Caco-2 (cell line): ENCODE measurements around the gene CRYBB1. TPM values are rescaled to one million over a fixed set of nuclear protein-coding genes. Genes with fewer than 3 reads are reported as not detected.

Experiments
- BruUV-seq: library from RNA; stranded (reverse); fragments of 400-500 nt; replicated peaks from 2 replicates; lab custom pipeline; 2021; lab: Mats Ljungman, UMichigan
- CTCF ChIA-PET: fragments of 300-600 bp; sonication (Branson Sonifier 250); formaldehyde crosslinking; loops from one replicate; lab custom pipeline; 2022; ENCODE audit warnings: antibody characterized with exemption; lab: Charles Lee
- POLR2A ChIA-PET: fragments of 300-600 bp; sonication (Branson Sonifier 250); formaldehyde crosslinking; loops from one replicate; lab custom pipeline; 2022; ENCODE audit warnings: antibody characterized with exemption; lab: Charles Lee
- DNase-seq, 2 experiments: peaks; one replicate each; pipeline versions ENCODE4 v3.0.0 to v3.0.0-alpha.2; 2020 to 2022
- H3K27me3 ChIP-seq: replicated peaks from 2 replicates; pipeline ENCODE4 v1.6.0; 2011; ENCODE audit warnings: low read length; ENCODE audit not compliant: control insufficient read depth, insufficient read depth
- H3K36me3 ChIP-seq: 2 replicates; pipeline ENCODE4 v1.5.1; 2011; ENCODE audit warnings: low read length; ENCODE audit not compliant: control insufficient read depth, insufficient read depth
- H3K4me1 ChIP-seq: fragments of 250-450 bp; sonication (Bioruptor Pico); 2 replicates; pipeline ENCODE4 v1.5.1; 2020; ENCODE audit warnings: mild to moderate bottlenecking
- H3K4me3 ChIP-seq: 2 replicates; pipeline ENCODE4 v1.5.1; 2011; ENCODE audit warnings: low read depth, mild to moderate bottlenecking, control low read depth, low read length
- H3K9me3 ChIP-seq: fragments of 250-450 bp; sonication (Bioruptor Pico); 2 replicates; pipeline ENCODE4 v1.5.1; 2020; ENCODE audit warnings: mild to moderate bottlenecking, moderate library complexity
- H3K27ac Mint-ChIP-seq: one replicate; pipeline ENCODE4 v1.8.0; 2022; ENCODE audit warnings: mixed read lengths; ENCODE audit not compliant: unreplicated experiment
- H3K27me3 Mint-ChIP-seq: one replicate; pipeline ENCODE4 v1.8.0; 2022; ENCODE audit warnings: mixed read lengths; ENCODE audit not compliant: insufficient read depth, unreplicated experiment
- H3K36me3 Mint-ChIP-seq: one replicate; pipeline ENCODE4 v1.8.0; 2022; ENCODE audit warnings: mild to moderate bottlenecking, mixed read lengths; ENCODE audit not compliant: insufficient read depth, unreplicated experiment
- H3K4me1 Mint-ChIP-seq: one replicate; pipeline ENCODE4 v1.8.0; 2022; ENCODE audit warnings: low read depth, mixed read lengths; ENCODE audit not compliant: unreplicated experiment
- H3K4me3 Mint-ChIP-seq: one replicate; pipeline ENCODE4 v1.8.0; 2022; ENCODE audit warnings: mild to moderate bottlenecking, moderate library complexity, mixed read lengths; ENCODE audit not compliant: unreplicated experiment
- H3K9me3 Mint-ChIP-seq: one replicate; pipeline ENCODE4 v1.8.0; 2022; ENCODE audit warnings: mixed read lengths; ENCODE audit not compliant: unreplicated experiment
- CTCF ChIP-seq, 2 experiments: fragments of 200-600 bp in 1 of 2; IDR thresholded peaks; 1 replicate in 1 of 2; 2 replicates in 1 of 2; pipeline versions ENCODE4 v1.5.1 to v1.8.0; 2011 to 2022; ENCODE audit warnings: antibody characterized with exemption in 1 of 2, control low read depth in 1 of 2, inconsistent platforms in 1 of 2, low read depth in 1 of 2, low read length in 1 of 2, mild to moderate bottlenecking in 1 of 2, moderate library complexity in 1 of 2; ENCODE audit not compliant: insufficient read depth in 1 of 2, severe bottlenecking in 1 of 2, unreplicated experiment in 1 of 2
- intact Hi-C: fragments of 100-400 bp; cut with micrococcal nuclease; formaldehyde crosslinking; loops from one replicate; pipeline ENCODE4 v1.10.0; 2022; ENCODE audit not compliant: unreplicated experiment
- total RNA-seq: library from RNA; stranded (reverse); gene quantifications from 2 replicates; pipeline ENCODE4 v1.2.3, GENCODE V29; 2022

The CRYBB1 gene
- total RNA-seq, 1 experiment from 2014 or later = not detected

GRCh38 chr22:26599505-26599904 lies 18.3 kb downstream of the CRYBB1 start:
- DNase-seq = no peak
- Histone ChIP-seq H3K9me3 (no peaks in the 10 kb centered on the region), H3K27me3 (no peaks in the 10 kb centered on the region; the same call in 1 of the 2 replicates), H3K4me1 (no peaks in the 10 kb centered on the region), H3K4me3 (no peak overlapping the region), H3K36me3 (no peaks in the 10 kb centered on the region)
- no peak for TF ChIP-seq CTCF (IDR thresholded peaks at IDR 0.05; ENCODE audit: insufficient read depth in 1 of 2, low read depth in 1 of 2, low read length in 1 of 2, severe bottlenecking in 1 of 2, unreplicated experiment in 1 of 2)
- Mint-ChIP-seq H3K9me3 (no peaks in the 10 kb centered on the region), H3K36me3 (peaks cover 4% of the 10 kb centered on the region), H3K27ac (no peak overlapping the region), H3K27me3 (peaks cover 19% of the 10 kb centered on the region), H3K4me1 (no peaks in the 10 kb centered on the region), H3K4me3 (no peak overlapping the region)
- CTCF ChIA-PET = no interaction called here
- POLR2A ChIA-PET = no interaction called here
- intact Hi-C loops = no loop called here
- no TSS peak for BruUV-seq

- Mint-ChIP-seq H3K27me3 (peaks cover 17% of the 10 kb centered on the region), H3K4me1 (no peaks in the 10 kb centered on the region), H3K9me3 (no peaks in the 10 kb centered on the region), H3K4me3 (no peak overlapping the region), H3K27ac (no peak overlapping the region), H3K36me3 (no peaks in the 10 kb centered on the region)
- Histone ChIP-seq H3K36me3 (no peaks in the 10 kb centered on the region), H3K4me3 (no peak overlapping the region), H3K27me3 (no peaks in the 10 kb centered on the region; the same call in 1 of the 2 replicates), H3K4me1 (no peaks in the 10 kb centered on the region), H3K9me3 (no peaks in the 10 kb centered on the region)
- TF ChIP-seq CTCF (IDR thresholded peaks at IDR 0.05; ENCODE audit: insufficient read depth in 1 of 2, low read depth in 1 of 2, low read length in 1 of 2, severe bottlenecking in 1 of 2, unreplicated experiment in 1 of 2) = no peak
- no TSS peak for BruUV-seq
- DNase-seq = no peak
- CTCF ChIA-PET = interaction anchor here (0.9 kb wide), 1 partner anchor 231 kb away, joined by 3 read pairs; no protein-coding TSS in a partner anchor
- POLR2A ChIA-PET = no interaction called here
- intact Hi-C loops = no loop called here
These were observed 20.3 kb downstream of the CRYBB1 start for GRCh38 chr22:26597480-26597879.

GRCh38 chr22:26597026-26597425 lies 20.8 kb downstream of the CRYBB1 start:
- Histone ChIP-seq H3K4me1 (no peaks in the 10 kb centered on the region), H3K36me3 (no peaks in the 10 kb centered on the region), H3K4me3 (no peak overlapping the region), H3K9me3 (no peaks in the 10 kb centered on the region), H3K27me3 (no peaks in the 10 kb centered on the region; the same call in 1 of the 2 replicates)
- ChIA-PET POLR2A (no interaction called here), CTCF (interaction anchor here (0.9 kb wide), 1 partner anchor 230 kb away, joined by 3 read pairs; no protein-coding TSS in a partner anchor)
- H3K36me3 Mint-ChIP-seq = no peaks in the 10 kb centered on the region
- DNase-seq = no peak
- no peak overlapping the region for H3K4me3 Mint-ChIP-seq
- BruUV-seq = no TSS peak
- no peaks in the 10 kb centered on the region for H3K4me1 Mint-ChIP-seq
- no peaks in the 10 kb centered on the region for H3K9me3 Mint-ChIP-seq
- TF ChIP-seq CTCF (IDR thresholded peaks at IDR 0.05; ENCODE audit: insufficient read depth in 1 of 2, low read depth in 1 of 2, low read length in 1 of 2, severe bottlenecking in 1 of 2, unreplicated experiment in 1 of 2) = no peak
- H3K27me3 Mint-ChIP-seq = peaks cover 17% of the 10 kb centered on the region
- no peak overlapping the region for H3K27ac Mint-ChIP-seq
- intact Hi-C loops = no loop called here
